OCI-LY1 (cell line): ENCODE data around the gene FCGR2B.

Source experiments
- H2AFZ ChIP-seq: fragments of 200-600 bp; sonication (generic), shearing (Covaris generic); 2 replicates; pipeline ENCODE4 v1.6.0; 2014; ENCODE audit warnings: antibody characterized with exemption, mild to moderate bottlenecking, low read length
- H3F3A ChIP-seq: fragments of 200-600 bp; sonication (generic), shearing (Covaris generic); 2 replicates; pipeline ENCODE4 v1.6.0; 2014; ENCODE audit warnings: mild to moderate bottlenecking, antibody characterized with exemption, low read length, moderate library complexity; ENCODE audit not compliant: insufficient read depth
- H3K27ac ChIP-seq: fragments of 200-600 bp; sonication (generic); 2 replicates; pipeline ENCODE4 v1.5.1; 2014; ENCODE audit warnings: low read length, mixed run types, mild to moderate bottlenecking, low read depth; ENCODE audit not compliant: poor library complexity, severe bottlenecking
- H3K27me3 ChIP-seq: fragments of 200-600 bp; sonication (generic); 2 replicates; pipeline ENCODE4 v1.6.0; 2014; ENCODE audit warnings: antibody characterized with exemption, mild to moderate bottlenecking, low read length, moderate library complexity; ENCODE audit not compliant: insufficient read depth
- H3K36me3 ChIP-seq: fragments of 200-600 bp; sonication (generic); 2 replicates; pipeline ENCODE4 v1.6.1; 2014; ENCODE audit warnings: mild to moderate bottlenecking, antibody characterized with exemption, low read length, moderate library complexity, mixed read lengths; ENCODE audit not compliant: insufficient read depth
- H3K4me1 ChIP-seq: fragments of 200-600 bp; sonication (generic); 2 replicates; pipeline ENCODE4 v1.5.1; 2014; ENCODE audit warnings: mild to moderate bottlenecking, low read length, moderate library complexity; ENCODE audit not compliant: insufficient read depth, severe bottlenecking
- H3K4me2 ChIP-seq: fragments of 200-600 bp; sonication (generic), shearing (Covaris generic); 2 replicates; pipeline ENCODE4 v1.6.1; 2014; ENCODE audit warnings: low read length
- H3K4me3 ChIP-seq: fragments of 200-600 bp; sonication (generic); 2 replicates; pipeline ENCODE4 v1.5.1; 2014; ENCODE audit warnings: low read length, low read depth, mild to moderate bottlenecking, mixed read lengths; ENCODE audit not compliant: poor library complexity, severe bottlenecking
- H3K79me2 ChIP-seq: fragments of 200-600 bp; shearing (Covaris generic); 2 replicates; pipeline ENCODE4 v1.6.1; 2016; ENCODE audit warnings: mixed run types, low read length, mixed read lengths; ENCODE audit not compliant: insufficient read depth
- H3K9ac ChIP-seq: fragments of 200-600 bp; sonication (generic), shearing (Covaris generic); 2 replicates; pipeline ENCODE4 v1.6.1; 2014; ENCODE audit warnings: mild to moderate bottlenecking, low read length, mixed read lengths
- H3K9me2 ChIP-seq: fragments of 200-600 bp; sonication (generic), shearing (Covaris generic); 2 replicates; pipeline ENCODE4 v1.6.1; 2014; ENCODE audit warnings: low read depth, mild to moderate bottlenecking, low read length, mixed read lengths
- H3K9me3 ChIP-seq: fragments of 200-600 bp; shearing (Covaris generic); 2 replicates; pipeline ENCODE4 v1.6.1; 2014; ENCODE audit warnings: low read length, mixed read lengths
- H4K20me1 ChIP-seq: fragments of 200-600 bp; sonication (generic), shearing (Covaris generic); 2 replicates; pipeline ENCODE4 v1.6.0; 2016; ENCODE audit warnings: mild to moderate bottlenecking, low read length; ENCODE audit not compliant: insufficient read depth
- CTCF ChIP-seq: fragments of 200-600 bp; sonication (generic), shearing (Covaris generic); IDR thresholded peaks from 2 replicates; pipeline ENCODE4 v1.5.1; 2017; ENCODE audit warnings: mild to moderate bottlenecking, antibody characterized with exemption, low read length, moderate library complexity, mixed read lengths
- EZH2 ChIP-seq: fragments of 200-600 bp; sonication (generic), shearing (Covaris generic); IDR thresholded peaks from 2 replicates; pipeline ENCODE4 v1.8.0; 2017; ENCODE audit warnings: borderline replicate concordance, mixed run types, mild to moderate bottlenecking, antibody characterized with exemption, low read length, moderate library complexity, mixed read lengths

The FCGR2B gene

GRCh38 chr1:161710560-161710959 lies 47.6 kb downstream of the FCGR2B start:
- peaks cover 68% of the 10 kb centered on the region for H3K36me3 ChIP-seq
- H4K20me1 ChIP-seq, result no peaks in the 10 kb centered on the region
- H3K4me2 ChIP-seq, result peak overlapping the region; percentile 93
- H3K79me2 ChIP-seq, result peaks cover 41% of the 10 kb centered on the region
- peak overlapping the region; percentile 91 for H3K9ac ChIP-seq
- peaks cover 11% of the 10 kb centered on the region for H3F3A ChIP-seq
- peak overlapping the region; percentile 99 for H3K27ac ChIP-seq
- H3K9me2 ChIP-seq, result no peaks in the 10 kb centered on the region
- no peaks in the 10 kb centered on the region for H3K9me3 ChIP-seq
- no peak for TF ChIP-seq EZH2
- no peak for TF ChIP-seq CTCF
- H3K27me3 ChIP-seq, result no peaks in the 10 kb centered on the region
- peaks cover 46% of the 10 kb centered on the region for H3K4me1 ChIP-seq
- peak overlapping the region; percentile 83 for H3K4me3 ChIP-seq
- H2AFZ ChIP-seq, result no peak overlapping the region

DNA sequence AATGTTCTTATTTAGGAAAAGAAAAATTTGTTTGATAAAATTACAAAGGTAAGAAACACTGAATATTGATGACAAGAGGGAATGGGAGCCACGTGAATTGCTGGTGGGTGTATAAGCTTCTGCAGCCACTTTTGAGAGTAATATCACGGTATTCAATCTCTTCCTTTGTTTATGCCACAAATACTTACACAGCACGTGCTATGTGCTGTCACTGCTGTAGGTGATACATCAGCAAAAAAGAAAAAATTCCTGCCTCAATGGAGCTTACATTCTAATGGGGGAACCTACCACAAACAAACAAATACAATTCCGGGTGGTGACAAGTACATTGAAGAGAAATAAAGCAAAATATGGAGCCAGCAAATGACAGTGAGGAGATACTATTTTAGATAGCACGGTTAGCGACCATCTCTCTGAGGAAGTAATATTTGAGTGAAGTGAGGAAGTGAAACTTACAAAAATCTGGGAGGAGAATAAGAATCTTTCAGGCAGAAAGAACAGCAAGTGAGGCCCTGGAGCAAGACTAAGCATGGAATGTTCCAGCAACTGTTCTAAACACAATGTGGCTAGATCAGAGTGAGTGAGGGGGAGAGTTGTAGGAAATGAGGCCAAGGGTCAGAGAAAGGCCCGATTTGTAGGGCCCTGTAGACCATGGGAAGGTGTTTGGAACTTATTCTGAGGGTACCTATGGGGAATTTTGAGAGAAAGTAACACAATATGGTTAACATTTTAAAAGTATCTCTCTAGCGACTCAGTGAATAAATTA lies 55.8 kb downstream of the FCGR2B start:
- Histone ChIP-seq H3K9me2 (no peaks in the 10 kb centered on the region), H4K20me1 (no peaks in the 10 kb centered on the region), H3K9me3 (no peaks in the 10 kb centered on the region), H3K27me3 (no peaks in the 10 kb centered on the region), H3K36me3 (peaks cover 8% of the 10 kb centered on the region), H2AFZ (no peak overlapping the region), H3F3A (peaks cover 8% of the 10 kb centered on the region; the same call in 1 of the 2 replicates), H3K4me2 (peak overlapping the region; percentile 54), H3K27ac (peak overlapping the region; percentile 92), H3K4me1 (peaks cover 78% of the 10 kb centered on the region), H3K9ac (peak overlapping the region; percentile 35; the same call in 1 of the 2 replicates), H3K4me3 (peak overlapping the region; percentile 25), H3K79me2 (peaks cover 11% of the 10 kb centered on the region; the same call in 1 of the 2 replicates)
- no peak for TF ChIP-seq CTCF
- no peak for TF ChIP-seq EZH2

DNA sequence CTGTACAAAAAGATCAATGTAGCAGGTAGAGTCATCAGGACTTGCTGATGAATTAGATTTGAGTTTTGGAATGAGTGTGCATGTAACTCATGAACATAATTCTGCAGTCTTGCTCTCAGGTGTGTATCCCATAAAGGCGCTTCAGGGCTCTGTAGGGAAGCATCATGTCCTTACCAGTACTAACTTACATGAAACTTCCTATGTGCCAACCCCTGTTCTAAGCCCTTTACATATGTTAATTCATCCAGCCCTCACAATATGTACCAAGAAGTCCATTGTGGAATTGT lies 56.3 kb downstream of the FCGR2B start:
- no peak for TF ChIP-seq CTCF
- no peak for TF ChIP-seq EZH2
- peaks cover 3% of the 10 kb centered on the region; the same call in 1 of the 2 replicates for H3F3A ChIP-seq
- peak overlapping the region; percentile 35; the same call in 1 of the 2 replicates for H3K9ac ChIP-seq
- H3K4me3 ChIP-seq, result peak overlapping the region; percentile 25
- peaks cover 11% of the 10 kb centered on the region; the same call in 1 of the 2 replicates for H3K79me2 ChIP-seq
- no peaks in the 10 kb centered on the region for H4K20me1 ChIP-seq
- no peaks in the 10 kb centered on the region for H3K9me3 ChIP-seq
- peak overlapping the region; percentile 54 for H3K4me2 ChIP-seq
- H3K27ac ChIP-seq, result peak overlapping the region; percentile 92
- H3K36me3 ChIP-seq, result peaks cover 6% of the 10 kb centered on the region; the same call in 1 of the 2 replicates
- no peaks in the 10 kb centered on the region for H3K9me2 ChIP-seq
- H3K4me1 ChIP-seq, result peaks cover 83% of the 10 kb centered on the region
- H3K27me3 ChIP-seq, result no peaks in the 10 kb centered on the region
- no peak overlapping the region for H2AFZ ChIP-seq
